H9 (cell line): ENCODE measurements around the gene USP13. TPM values are rescaled to one million over a fixed set of nuclear protein-coding genes. Genes with fewer than 3 reads are reported as not detected.

Experiments
- DNase-seq: peaks from one replicate; pipeline ENCODE4 v3.0.0-alpha.2; 2017
- H2AFZ ChIP-seq: one replicate; pipeline ENCODE4 v1.6.1; 2013; ENCODE audit warnings: mild to moderate bottlenecking, low read length, control low read depth, moderate library complexity
- H2AK5ac ChIP-seq: 2 replicates; pipeline ENCODE4 v1.6.1; 2013; ENCODE audit warnings: low read length, control low read depth, mixed read lengths; ENCODE audit not compliant: insufficient read length
- H2BK120ac ChIP-seq: one replicate; pipeline ENCODE4 v1.6.1; 2013; ENCODE audit warnings: low read depth, mild to moderate bottlenecking, low read length, control low read depth, inconsistent platforms; ENCODE audit not compliant: poor library complexity, severe bottlenecking
- H2BK12ac ChIP-seq: 2 replicates; pipeline ENCODE4 v1.6.1; 2013; ENCODE audit warnings: low read length, control low read depth, mixed read lengths, low read depth; ENCODE audit not compliant: insufficient read length
- H2BK15ac ChIP-seq: 2 replicates; pipeline ENCODE4 v1.6.1; 2013; ENCODE audit warnings: low read depth, low read length, control low read depth
- H2BK20ac ChIP-seq: one replicate; pipeline ENCODE4 v1.6.1; 2013; ENCODE audit warnings: low read depth, mild to moderate bottlenecking, low read length, control low read depth, inconsistent platforms; ENCODE audit not compliant: poor library complexity, severe bottlenecking
- H2BK5ac ChIP-seq: 2 replicates; pipeline ENCODE4 v1.6.1; 2013; ENCODE audit warnings: low read length, control low read depth, mixed read lengths; ENCODE audit not compliant: insufficient read length
- H3K14ac ChIP-seq: 2 replicates; pipeline ENCODE4 v1.6.1; 2013; ENCODE audit warnings: low read length, control low read depth; ENCODE audit not compliant: insufficient read depth
- H3K18ac ChIP-seq: 2 replicates; pipeline ENCODE4 v1.6.1; 2013; ENCODE audit warnings: low read depth, mild to moderate bottlenecking, mixed read lengths, low read length, control low read depth; ENCODE audit not compliant: insufficient read length
- H3K23ac ChIP-seq: 2 replicates; pipeline ENCODE4 v1.6.1; 2013; ENCODE audit warnings: low read length, control low read depth, mixed read lengths, low read depth; ENCODE audit not compliant: insufficient read length
- H3K23me2 ChIP-seq: 2 replicates; pipeline ENCODE4 v1.6.1; 2013; ENCODE audit warnings: low read depth, mild to moderate bottlenecking, mixed read lengths, low read length, control low read depth; ENCODE audit not compliant: insufficient read length, poor library complexity, severe bottlenecking
- H3K27ac ChIP-seq: 2 replicates; pipeline ENCODE4 v1.5.1; 2013; ENCODE audit warnings: low read length, control low read depth, mixed read lengths, low read depth; ENCODE audit not compliant: insufficient read length
- H3K27me3 ChIP-seq: 2 replicates; pipeline ENCODE4 v1.6.1; 2013; ENCODE audit warnings: low read length, control low read depth, inconsistent platforms; ENCODE audit not compliant: insufficient read depth
- H3K4ac ChIP-seq: 2 replicates; pipeline ENCODE4 v1.6.1; 2013; ENCODE audit warnings: low read depth, mild to moderate bottlenecking, control low read depth, inconsistent platforms, low read length, moderate library complexity
- H3K4me1 ChIP-seq: 2 replicates; pipeline ENCODE4 v1.6.1; 2013; ENCODE audit warnings: low read length, control low read depth, inconsistent platforms; ENCODE audit not compliant: insufficient read depth
- H3K4me2 ChIP-seq: 2 replicates; pipeline ENCODE4 v1.6.1; 2013; ENCODE audit warnings: low read length, control low read depth, mixed read lengths; ENCODE audit not compliant: insufficient read length, insufficient read depth
- H3K56ac ChIP-seq: 2 replicates; pipeline ENCODE4 v1.6.1; 2013; ENCODE audit warnings: low read depth, mild to moderate bottlenecking, mixed read lengths, low read length, control low read depth; ENCODE audit not compliant: insufficient read length
- H3K79me1 ChIP-seq: 2 replicates; pipeline ENCODE4 v1.6.1; 2013; ENCODE audit warnings: low read depth, mild to moderate bottlenecking, moderate library complexity, low read length, control low read depth, inconsistent platforms; ENCODE audit not compliant: insufficient read depth, poor library complexity, severe bottlenecking
- H3K79me2 ChIP-seq: 2 replicates; pipeline ENCODE4 v1.6.1; 2013; ENCODE audit warnings: low read length, control low read depth, inconsistent platforms; ENCODE audit not compliant: insufficient read depth
- H3K9ac ChIP-seq: 2 replicates; pipeline ENCODE4 v1.6.1; 2013; ENCODE audit warnings: low read length, control low read depth, mixed read lengths; ENCODE audit not compliant: insufficient read length; ENCODE audit errors: extremely low read depth
- H3K9me3 ChIP-seq: one replicate; pipeline ENCODE4 v1.6.1; 2013; ENCODE audit warnings: low read depth, low read length, inconsistent platforms; ENCODE audit not compliant: control insufficient read depth
- H3T11ph ChIP-seq: one replicate; pipeline ENCODE4 v1.6.1; 2013; ENCODE audit warnings: mild to moderate bottlenecking, low read length, control low read depth, inconsistent platforms
- H4K20me1 ChIP-seq: one replicate; pipeline ENCODE4 v1.6.1; 2013; ENCODE audit not compliant: control insufficient read depth, insufficient read length, insufficient read depth
- H4K5ac ChIP-seq: 2 replicates; pipeline ENCODE4 v1.6.1; 2013; ENCODE audit warnings: low read depth, mild to moderate bottlenecking, mixed read lengths, low read length, control low read depth; ENCODE audit not compliant: insufficient read length
- H4K8ac ChIP-seq: replicated peaks from 2 replicates; pipeline ENCODE4 v1.6.1; 2013; ENCODE audit warnings: low read length, control low read depth, mixed read lengths, low read depth; ENCODE audit not compliant: insufficient read length
- H4K91ac ChIP-seq: 2 replicates; pipeline ENCODE4 v1.6.1; 2013; ENCODE audit warnings: low read depth, mild to moderate bottlenecking, moderate library complexity, mixed read lengths, low read length, control low read depth; ENCODE audit not compliant: insufficient read length
- H3K27ac Mint-ChIP-seq, 3 experiments: 2 replicates in 2 of 3; 3 replicates in 1 of 3; pipeline ENCODE4 v1.8.0; 2020 to 2021; ENCODE audit warnings: mixed read lengths in 3 of 3, mild to moderate bottlenecking in 1 of 3, moderate library complexity in 1 of 3
- H3K27me3 Mint-ChIP-seq: 2 replicates; pipeline ENCODE4 v1.8.0; 2021; ENCODE audit warnings: low read depth, mild to moderate bottlenecking, moderate library complexity, mixed read lengths
- H3K36me3 Mint-ChIP-seq, 3 experiments: 2 replicates in 2 of 3; 3 replicates in 1 of 3; pipeline ENCODE4 v1.8.0; 2020 to 2021; ENCODE audit warnings: low read depth in 3 of 3, mixed read lengths in 3 of 3; ENCODE audit not compliant: insufficient read depth in 1 of 3
- H3K4me1 Mint-ChIP-seq, 2 experiments: 2 replicates each; pipeline ENCODE4 v1.8.0; 2020; ENCODE audit warnings: mixed read lengths in 2 of 2
- H3K4me3 Mint-ChIP-seq, 2 experiments: 2 replicates in 1 of 2; 3 replicates in 1 of 2; pipeline ENCODE4 v1.8.0; 2020 to 2021; ENCODE audit warnings: mild to moderate bottlenecking in 2 of 2, mixed read lengths in 2 of 2, moderate library complexity in 1 of 2
- H3K9me3 Mint-ChIP-seq, 2 experiments: 2 replicates in 1 of 2; 3 replicates in 1 of 2; pipeline ENCODE4 v1.8.0; 2020; ENCODE audit warnings: mild to moderate bottlenecking in 2 of 2, mixed read lengths in 2 of 2, moderate library complexity in 1 of 2
- WGBS: extraction: QIAGEN DNeasy Blood & Tissue Kit; methylation state at CpG from one replicate; pipeline ENCODE4 v1.1.7; 2013; ENCODE audit warnings: missing lambda C conversion rate, low lambda C conversion rate, mixed read lengths; ENCODE audit not compliant: insufficient read length; ENCODE audit errors: extremely low coverage; 5-methylcytosine and 5-hydroxymethylcytosine counted together
- total RNA-seq: library from RNA; stranded (reverse); gene quantifications from 2 replicates; pipeline ENCODE4 v1.2.1, GENCODE V29; 2021
- TF ChIP-seq, protein P1 (sequence below): fragments of 200-600 bp; sonication (generic); conservative IDR thresholded peaks from 3 replicates; pipeline ENCODE4 v1.8.0; 2021; ENCODE audit warnings: antibody characterized with exemption, mild to moderate bottlenecking

USP13 gene
- total RNA-seq, 1 experiment from 2014 or later: 26.7 TPM

DNA sequence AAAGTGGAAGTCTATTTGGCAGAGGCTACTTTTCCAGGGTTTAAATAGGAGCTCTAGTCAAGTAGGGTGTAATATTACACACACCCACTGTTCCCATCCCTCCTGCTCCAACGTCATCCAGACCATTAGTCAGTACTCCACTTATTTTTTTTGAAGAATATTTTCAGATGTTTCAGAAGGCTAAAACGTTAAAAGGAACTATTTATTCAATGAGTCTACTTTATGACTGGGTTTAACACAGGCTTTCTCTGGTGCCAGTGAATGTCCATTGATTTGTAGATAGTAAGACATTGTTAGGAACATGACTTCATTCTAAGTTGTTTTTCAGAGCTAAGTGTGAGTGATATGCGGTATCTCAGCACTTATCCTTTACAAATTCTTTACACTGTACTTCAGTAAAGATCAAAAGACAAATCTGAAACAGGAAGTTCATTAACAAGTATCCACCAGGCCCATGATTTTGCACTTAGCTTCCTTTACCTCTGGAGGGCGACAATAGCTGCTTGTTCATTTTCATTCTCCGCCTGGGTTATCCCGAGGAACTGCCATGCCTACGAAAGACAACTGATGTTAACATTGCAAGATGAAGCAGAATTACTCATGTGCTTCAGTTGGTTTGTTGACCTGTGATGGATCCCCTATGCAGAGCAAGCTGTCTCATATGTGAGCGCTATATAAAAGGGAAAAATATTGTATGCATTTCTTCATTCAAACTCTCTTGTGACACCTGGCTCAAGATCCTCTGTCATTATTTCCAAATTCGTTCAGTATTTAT, 158.7 kb downstream of the USP13 start:
- no peaks in the 10 kb centered on the region for H3K4me1 ChIP-seq
- Mint-ChIP-seq H3K36me3 (peaks cover 0 to 2% (median 0%) of the 10 kb centered on the region in 3 experiments; a peak in 1 of 7 replicates), H3K4me3 (no peak overlapping the region), H3K27me3 (no peaks in the 10 kb centered on the region), H3K4me1 (peaks cover 2 to 5% of the 10 kb centered on the region in 2 experiments; a peak in 3 of 4 replicates), H3K9me3 (no peaks in the 10 kb centered on the region; a peak in 1 of 5 replicates), H3K27ac (peak overlapping the region in 1 of 3 experiments; percentile 38; a peak in 2 of 7 replicates)
- H3K4me2 ChIP-seq: no peak overlapping the region
- no peaks in the 10 kb centered on the region for H3K9me3 ChIP-seq
- no peak overlapping the region for H2BK15ac ChIP-seq
- H4K20me1 ChIP-seq: no peaks in the 10 kb centered on the region
- no peak overlapping the region for H2AK5ac ChIP-seq
- H3K27ac ChIP-seq: no peak overlapping the region
- no peaks in the 10 kb centered on the region for H3K27me3 ChIP-seq
- H3K4ac ChIP-seq: no peak overlapping the region
- no CpG with 5 or more reads among the region's 9 CpGs for WGBS
- TF ChIP-seq, protein P1, sequence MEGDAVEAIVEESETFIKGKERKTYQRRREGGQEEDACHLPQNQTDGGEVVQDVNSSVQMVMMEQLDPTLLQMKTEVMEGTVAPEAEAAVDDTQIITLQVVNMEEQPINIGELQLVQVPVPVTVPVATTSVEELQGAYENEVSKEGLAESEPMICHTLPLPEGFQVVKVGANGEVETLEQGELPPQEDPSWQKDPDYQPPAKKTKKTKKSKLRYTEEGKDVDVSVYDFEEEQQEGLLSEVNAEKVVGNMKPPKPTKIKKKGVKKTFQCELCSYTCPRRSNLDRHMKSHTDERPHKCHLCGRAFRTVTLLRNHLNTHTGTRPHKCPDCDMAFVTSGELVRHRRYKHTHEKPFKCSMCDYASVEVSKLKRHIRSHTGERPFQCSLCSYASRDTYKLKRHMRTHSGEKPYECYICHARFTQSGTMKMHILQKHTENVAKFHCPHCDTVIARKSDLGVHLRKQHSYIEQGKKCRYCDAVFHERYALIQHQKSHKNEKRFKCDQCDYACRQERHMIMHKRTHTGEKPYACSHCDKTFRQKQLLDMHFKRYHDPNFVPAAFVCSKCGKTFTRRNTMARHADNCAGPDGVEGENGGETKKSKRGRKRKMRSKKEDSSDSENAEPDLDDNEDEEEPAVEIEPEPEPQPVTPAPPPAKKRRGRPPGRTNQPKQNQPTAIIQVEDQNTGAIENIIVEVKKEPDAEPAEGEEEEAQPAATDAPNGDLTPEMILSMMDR: peak; percentile 86
- H3K18ac ChIP-seq: no peak overlapping the region
- H2BK12ac ChIP-seq: no peak overlapping the region
- H2AFZ ChIP-seq: no peak overlapping the region
- H4K8ac ChIP-seq: no peak overlapping the region
- no peak overlapping the region for H3K56ac ChIP-seq
- H2BK120ac ChIP-seq: no peak overlapping the region
- H3K23ac ChIP-seq: no peak overlapping the region
- H4K5ac ChIP-seq: no peak overlapping the region
- no peak overlapping the region for H3T11ph ChIP-seq
- no peak overlapping the region for H2BK20ac ChIP-seq
- H3K9ac ChIP-seq: no peak overlapping the region
- no peak overlapping the region for H2BK5ac ChIP-seq
- no peak overlapping the region for H4K91ac ChIP-seq
- H3K23me2 ChIP-seq: no peaks in the 10 kb centered on the region
- H3K79me1 ChIP-seq: no peaks in the 10 kb centered on the region
- no peaks in the 10 kb centered on the region for H3K79me2 ChIP-seq
- peak; percentile 57 for DNase-seq
- H3K14ac ChIP-seq: no peak overlapping the region
